Endodermal cell (in vitro differentiated cells): Measurements from ENCODE around the gene ARID4B. TPM values are rescaled to one million over a fixed set of nuclear protein-coding genes. Genes with fewer than 3 reads are reported as not detected.
"Not testable (repeated sequence)": the region's sequence is repeated elsewhere in the genome, so short reads cannot be mapped to it uniquely, and the experiment has no call there.

Source experiments
- DNase-seq: peaks from one replicate; pipeline ENCODE4 v3.0.0-alpha.2; 2017
- H3K27ac ChIP-seq: 2 replicates; pipeline ENCODE4 v1.5.1; 2013; ENCODE audit warnings: mild to moderate bottlenecking, low read depth, low read length, moderate library complexity
- H3K27me3 ChIP-seq: 2 replicates; pipeline ENCODE4 v1.6.1; 2013; ENCODE audit warnings: mild to moderate bottlenecking, low read length, moderate library complexity; ENCODE audit not compliant: insufficient read depth, control insufficient read depth, poor library complexity, severe bottlenecking
- H3K36me3 ChIP-seq: 2 replicates; pipeline ENCODE4 v1.7.0; 2013; ENCODE audit warnings: mild to moderate bottlenecking, low read length, moderate library complexity; ENCODE audit not compliant: control insufficient read depth, insufficient read depth
- H3K4me1 ChIP-seq: one replicate; pipeline ENCODE4 v1.7.0; 2013; ENCODE audit warnings: low read length; ENCODE audit not compliant: control insufficient read depth, insufficient read depth
- H3K4me3 ChIP-seq: 2 replicates; pipeline ENCODE4 v1.5.1; 2013; ENCODE audit warnings: mild to moderate bottlenecking, low read length, moderate library complexity
- H3K9ac ChIP-seq: 2 replicates; pipeline ENCODE4 v1.6.1; 2013; ENCODE audit warnings: mild to moderate bottlenecking, low read length, moderate library complexity; ENCODE audit not compliant: poor library complexity, severe bottlenecking; ENCODE audit errors: extremely low read depth
- H3K9me3 ChIP-seq: 2 replicates; pipeline ENCODE4 v1.6.1; 2013; ENCODE audit warnings: mild to moderate bottlenecking, low read length, moderate library complexity; ENCODE audit not compliant: control insufficient read depth
- H3K27ac Mint-ChIP-seq: 2 replicates; pipeline ENCODE4 v1.8.0; 2020; ENCODE audit warnings: mixed read lengths
- H3K27me3 Mint-ChIP-seq: 2 replicates; pipeline ENCODE4 v1.8.0; 2021; ENCODE audit warnings: mild to moderate bottlenecking, mixed read lengths; ENCODE audit not compliant: insufficient read depth
- H3K36me3 Mint-ChIP-seq: 2 replicates; pipeline ENCODE4 v1.8.0; 2020; ENCODE audit warnings: low read depth, mixed read lengths
- H3K4me1 Mint-ChIP-seq: 2 replicates; pipeline ENCODE4 v1.8.0; 2020; ENCODE audit warnings: mixed read lengths
- H3K4me3 Mint-ChIP-seq: 2 replicates; pipeline ENCODE4 v1.8.0; 2020; ENCODE audit warnings: mild to moderate bottlenecking, moderate library complexity, mixed read lengths
- H3K9me3 Mint-ChIP-seq: 2 replicates; pipeline ENCODE4 v1.8.0; 2020; ENCODE audit warnings: mild to moderate bottlenecking, mixed read lengths
- WGBS, 2 experiments: methylation state at CpG; one replicate each; pipeline versions ENCODE4 v1.1.5 to v1.1.7; 2013; ENCODE audit warnings: missing lambda C conversion rate in 2 of 2, mixed read lengths in 1 of 2; ENCODE audit not compliant: insufficient coverage in 1 of 2, insufficient read length in 1 of 2; 5-methylcytosine and 5-hydroxymethylcytosine counted together
- total RNA-seq, 2 donors: library from RNA; stranded (reverse); fragmentation: NEBNext Ultra II Directional in 1 of 2; extraction: Animal tissue kit (Norgen Biotek cat#: 25700) in 1 of 2; gene quantifications; 2 replicates in 1 of 2; 3 replicates in 1 of 2; pipeline ENCODE4 v1.2.1, GENCODE V29; 2021
- TF ChIP-seq, protein P1 (sequence below): fragments of 200-600 bp; sonication (generic); conservative IDR thresholded peaks from 2 replicates; pipeline ENCODE4 v1.5.0; 2021; ENCODE audit warnings: antibody characterized with exemption, mild to moderate bottlenecking

ARID4B gene
- total RNA-seq, 2 donors from 2014 or later: 40.6 to 43.1 TPM

DNA sequence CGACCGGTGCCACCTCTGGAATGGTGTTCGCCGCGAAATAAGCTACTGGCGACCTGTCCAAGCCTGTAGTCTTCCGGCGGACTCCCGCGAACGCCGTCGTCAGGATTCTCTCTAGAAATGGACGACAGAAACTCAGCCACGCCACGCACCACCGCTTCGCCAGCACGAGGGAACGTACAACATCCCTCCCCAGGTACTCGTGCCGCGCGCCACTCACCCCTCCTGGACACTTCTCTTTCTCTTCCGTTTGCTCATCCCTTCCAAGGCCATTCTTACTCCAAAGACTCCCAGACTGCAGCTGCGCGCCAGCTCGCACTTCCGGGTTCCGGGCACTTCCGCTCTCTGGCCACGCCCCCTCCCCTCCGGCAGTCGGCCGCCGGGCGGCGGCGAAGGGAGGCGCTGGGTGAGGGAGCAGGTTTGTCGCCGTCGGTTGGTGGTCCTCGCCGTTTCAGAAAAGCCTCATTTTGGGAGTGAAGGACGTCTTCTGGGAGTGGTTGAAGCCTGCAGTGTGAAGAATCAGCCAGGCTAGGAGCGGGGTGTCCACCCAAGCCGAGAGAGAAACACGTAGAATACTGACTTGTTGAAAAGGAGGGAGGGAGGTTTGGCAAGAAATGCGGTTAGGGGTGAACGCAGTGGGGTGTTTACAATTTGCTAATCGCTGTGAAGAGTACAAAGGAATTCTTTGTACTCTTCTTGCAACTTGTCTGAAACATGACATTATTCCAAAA lies 166.9 kb downstream of the ARID4B start, which contains the start of gene RBM34:
RBM34 (minus strand) TSS at position 294 of the 728 bp plus-strand sequence; CDS start at position 270, 24 bp downstream.
- peak within 1 kb of the TSS; percentile 79 for H3K9ac ChIP-seq
- TF ChIP-seq, protein P1, sequence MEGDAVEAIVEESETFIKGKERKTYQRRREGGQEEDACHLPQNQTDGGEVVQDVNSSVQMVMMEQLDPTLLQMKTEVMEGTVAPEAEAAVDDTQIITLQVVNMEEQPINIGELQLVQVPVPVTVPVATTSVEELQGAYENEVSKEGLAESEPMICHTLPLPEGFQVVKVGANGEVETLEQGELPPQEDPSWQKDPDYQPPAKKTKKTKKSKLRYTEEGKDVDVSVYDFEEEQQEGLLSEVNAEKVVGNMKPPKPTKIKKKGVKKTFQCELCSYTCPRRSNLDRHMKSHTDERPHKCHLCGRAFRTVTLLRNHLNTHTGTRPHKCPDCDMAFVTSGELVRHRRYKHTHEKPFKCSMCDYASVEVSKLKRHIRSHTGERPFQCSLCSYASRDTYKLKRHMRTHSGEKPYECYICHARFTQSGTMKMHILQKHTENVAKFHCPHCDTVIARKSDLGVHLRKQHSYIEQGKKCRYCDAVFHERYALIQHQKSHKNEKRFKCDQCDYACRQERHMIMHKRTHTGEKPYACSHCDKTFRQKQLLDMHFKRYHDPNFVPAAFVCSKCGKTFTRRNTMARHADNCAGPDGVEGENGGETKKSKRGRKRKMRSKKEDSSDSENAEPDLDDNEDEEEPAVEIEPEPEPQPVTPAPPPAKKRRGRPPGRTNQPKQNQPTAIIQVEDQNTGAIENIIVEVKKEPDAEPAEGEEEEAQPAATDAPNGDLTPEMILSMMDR: peak; percentile 26
- peak within 1 kb of the TSS; percentile 97 for H3K27ac Mint-ChIP-seq
- peaks cover 34% of the 10 kb centered on the region for H3K36me3 ChIP-seq
- no peaks in the 10 kb centered on the region for H3K9me3 Mint-ChIP-seq
- H3K36me3 Mint-ChIP-seq: peaks cover 18% of the 10 kb centered on the region
- no peaks in the 10 kb centered on the region for H3K9me3 ChIP-seq
- no peaks in the 10 kb centered on the region for H3K27me3 Mint-ChIP-seq
- no peaks in the 10 kb centered on the region for H3K27me3 ChIP-seq
- no peaks in the 10 kb centered on the region for H3K4me1 ChIP-seq
- peak within 1 kb of the TSS; percentile 88 for H3K4me3 Mint-ChIP-seq
- peak; percentile 98 for DNase-seq
- 0% methylated on average over 27 to 52 of the region's 52 CpGs for WGBS, 2 experiments
- peaks cover 6% of the 10 kb centered on the region for H3K4me1 Mint-ChIP-seq
- H3K4me3 ChIP-seq: peak within 1 kb of the TSS; percentile 91
- peak within 1 kb of the TSS; percentile 2 for H3K27ac ChIP-seq

DNA sequence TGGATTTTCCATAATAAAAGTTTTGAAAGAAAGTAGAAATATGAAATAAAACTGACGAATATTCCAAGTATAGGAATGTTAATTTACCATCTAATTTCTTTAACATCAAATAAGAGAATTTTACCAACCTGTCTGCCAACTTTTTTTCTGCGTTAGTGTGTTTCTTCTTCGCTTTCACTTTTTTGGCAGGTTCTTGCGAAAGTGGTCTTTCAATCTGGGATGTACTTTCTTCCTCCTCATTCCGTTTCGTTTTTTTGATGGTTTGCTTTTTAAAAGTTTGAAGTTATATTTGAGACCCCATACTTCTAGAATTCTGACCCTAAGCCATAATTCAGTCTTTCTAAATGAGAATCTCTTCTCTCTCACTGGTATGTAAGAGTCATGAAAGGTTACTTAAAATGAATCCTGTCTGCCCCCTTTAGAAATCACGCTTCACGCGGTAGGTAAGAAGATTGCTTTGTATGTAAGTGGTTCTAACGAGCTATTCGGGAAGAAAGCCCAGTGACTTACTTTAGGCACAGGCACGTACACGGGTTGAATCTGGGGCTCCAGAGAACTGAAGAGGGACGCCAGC lies 167.5 kb downstream of the ARID4B start:
- 20 to 23% methylated on average over 8 to 14 of the region's 14 CpGs for WGBS, 2 experiments
- no peaks in the 10 kb centered on the region for H3K4me1 ChIP-seq

DNA sequence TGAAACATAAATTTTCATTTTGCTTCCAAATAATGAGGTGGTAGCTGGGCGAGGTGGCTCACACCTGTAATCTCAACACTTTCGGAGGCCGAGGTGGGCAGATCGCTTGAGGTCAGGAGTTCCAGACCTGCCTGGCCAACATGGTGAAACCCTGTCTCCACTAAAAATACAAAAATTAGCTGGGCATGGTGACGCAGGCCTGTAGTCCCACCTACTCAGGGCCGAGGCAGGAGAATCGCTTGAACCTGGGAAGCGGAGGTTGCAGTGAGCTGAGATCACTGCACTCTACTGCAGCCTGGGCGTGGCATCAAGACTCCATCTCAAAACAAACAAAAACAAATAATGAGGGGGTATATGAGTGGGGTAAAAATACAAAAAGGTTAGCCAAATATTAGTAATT lies 168.0 kb downstream of the ARID4B start:
- H3K4me1 Mint-ChIP-seq, H3K9me3 ChIP-seq, H3K27ac ChIP-seq, DNase-seq, H3K9ac ChIP-seq, H3K27me3 ChIP-seq, H3K27me3 Mint-ChIP-seq, H3K9me3 Mint-ChIP-seq, H3K4me1 ChIP-seq: not testable (repeated sequence)
- 88 to 94% methylated on average over 7 to 8 of the region's 9 CpGs for WGBS, 2 experiments
- H3K4me3 ChIP-seq: peak overlapping the region; percentile 91
- peaks cover 36% of the 10 kb centered on the region for H3K36me3 ChIP-seq
- peak overlapping the region; percentile 88 for H3K4me3 Mint-ChIP-seq
- peak overlapping the region; percentile 77 for H3K27ac Mint-ChIP-seq
- H3K36me3 Mint-ChIP-seq: peaks cover 23% of the 10 kb centered on the region

More for the DNA sequence above, 167.5 kb downstream of the ARID4B start:
- H3K27me3 Mint-ChIP-seq: no peaks in the 10 kb centered on the region
- H3K4me1 Mint-ChIP-seq: peaks cover 6% of the 10 kb centered on the region
- peaks cover 33% of the 10 kb centered on the region for H3K36me3 ChIP-seq
- peak overlapping the region; percentile 88 for H3K4me3 Mint-ChIP-seq
- no peaks in the 10 kb centered on the region for H3K9me3 Mint-ChIP-seq
- peak overlapping the region; percentile 2 for H3K27ac ChIP-seq
- DNase-seq: no peak
- peak overlapping the region; percentile 91 for H3K4me3 ChIP-seq
- H3K27ac Mint-ChIP-seq: peak overlapping the region; percentile 97
- H3K9me3 ChIP-seq: no peaks in the 10 kb centered on the region
- H3K36me3 Mint-ChIP-seq: peaks cover 22% of the 10 kb centered on the region
- no peaks in the 10 kb centered on the region for H3K27me3 ChIP-seq
- H3K9ac ChIP-seq: peak overlapping the region; percentile 79
- TF ChIP-seq, protein P1: no peak

DNA sequence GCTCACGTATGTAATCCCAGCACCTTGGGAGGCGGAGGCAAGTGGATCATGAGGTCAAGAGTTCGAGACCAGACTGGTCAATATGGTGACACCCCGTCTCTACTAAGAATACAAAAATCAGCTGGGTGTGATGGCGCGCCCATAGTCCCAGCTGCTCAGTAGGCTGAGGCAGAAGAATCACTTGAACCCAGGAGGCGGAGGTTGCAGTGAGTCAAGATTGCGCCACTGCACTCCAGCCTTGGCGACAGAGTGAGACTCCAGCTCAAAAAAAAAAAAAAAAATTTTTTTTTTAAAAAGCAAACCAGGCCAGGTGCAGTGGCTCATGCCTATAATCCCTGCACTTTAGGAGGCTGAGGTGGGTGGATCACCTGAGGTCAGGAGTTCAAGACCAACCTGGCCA lies 168.7 kb downstream of the ARID4B start:
- not testable (repeated sequence) for H3K27me3 ChIP-seq, H3K9me3 ChIP-seq, H3K27ac ChIP-seq, H3K9me3 Mint-ChIP-seq, DNase-seq, H3K27me3 Mint-ChIP-seq, H3K4me1 ChIP-seq, H3K9ac ChIP-seq, H3K4me1 Mint-ChIP-seq, H3K4me3 ChIP-seq
- H3K27ac Mint-ChIP-seq: peak overlapping the region; percentile 27
- 86 to 90% methylated on average over 9 of the region's 9 CpGs for whole genome bisulfite sequencing, 2 experiments
- H3K36me3 ChIP-seq: peaks cover 43% of the 10 kb centered on the region
- peaks cover 29% of the 10 kb centered on the region for H3K36me3 Mint-ChIP-seq
- peak overlapping the region; percentile 88 for H3K4me3 Mint-ChIP-seq
